ENCODE measurements around the gene ENDOD1. TPM values are rescaled to one million over a fixed set of nuclear protein-coding genes. Genes with fewer than 3 reads are reported as not detected.

ENDOD1 gene
- total RNA-seq, 1 experiment from 2014 or later: 0.87 TPM

GRCh38 chr11:95066716-95067038 is 23.0 kb upstream of the ENDOD1 start, which contains the start of gene SRSF8:
Gene SRSF8 (plus strand): TSS chr11:95066919. CDS start chr11:95067227, 308 bp downstream.
- peak within 1 kb of the TSS; percentile 91 to 96 for H3K4me3 Mint-ChIP-seq
- H3K27me3 Mint-ChIP-seq (ENCODE audit: low read depth): peaks cover 17% of the 10 kb centered on the region
- Histone ChIP-seq H4K20me1 (ENCODE audit: control insufficient read depth, insufficient read depth, insufficient read length) (no peaks in the 10 kb centered on the region), H3K23ac (ENCODE audit: insufficient read length, low read depth, low read length) (no peak within 1 kb of the TSS), H3K4ac (ENCODE audit: low read depth, low read length) (no peak within 1 kb of the TSS), H3K27me3 (ENCODE audit: insufficient read depth, low read length) (no peaks in the 10 kb centered on the region), H2AFZ (ENCODE audit: low read length) (no peak within 1 kb of the TSS), H3K27ac (ENCODE audit: insufficient read length, low read depth, low read length) (no peak within 1 kb of the TSS), H3K79me2 (ENCODE audit: insufficient read depth, low read length) (no peaks in the 10 kb centered on the region), H3K56ac (ENCODE audit: insufficient read length, low read depth, low read length) (no peak within 1 kb of the TSS), H4K8ac (replicated peaks; ENCODE audit: insufficient read length, low read depth, low read length) (no peak within 1 kb of the TSS), H4K5ac (ENCODE audit: insufficient read length, low read depth, low read length) (no peak within 1 kb of the TSS), H3K9ac (ENCODE audit: extremely low read depth, insufficient read length, low read length) (peak within 1 kb of the TSS; percentile 46), H2BK120ac (ENCODE audit: low read depth, low read length, poor library complexity, severe bottlenecking) (no peak within 1 kb of the TSS), H2AK5ac (ENCODE audit: insufficient read length, low read length) (no peak within 1 kb of the TSS), H3K23me2 (ENCODE audit: insufficient read length, low read depth, low read length, poor library complexity, severe bottlenecking) (peaks cover 8% of the 10 kb centered on the region), H3K18ac (ENCODE audit: insufficient read length, low read depth, low read length) (peak within 1 kb of the TSS; percentile 81), H3T11ph (ENCODE audit: low read length) (no peak within 1 kb of the TSS), H2BK5ac (ENCODE audit: insufficient read length, low read length) (no peak within 1 kb of the TSS), H3K14ac (ENCODE audit: insufficient read depth, low read length) (peak within 1 kb of the TSS; percentile 15), H2BK12ac (ENCODE audit: insufficient read length, low read depth, low read length) (no peak within 1 kb of the TSS), H4K91ac (ENCODE audit: insufficient read length, low read depth, low read length) (no peak within 1 kb of the TSS), H3K4me2 (ENCODE audit: insufficient read depth, insufficient read length, low read length) (peak within 1 kb of the TSS; percentile 73), H2BK20ac (ENCODE audit: low read depth, low read length, poor library complexity, severe bottlenecking) (no peak within 1 kb of the TSS), H2BK15ac (ENCODE audit: low read depth, low read length) (no peak within 1 kb of the TSS), H3K4me1 (ENCODE audit: insufficient read depth, low read length) (no peaks in the 10 kb centered on the region), H3K9me3 (ENCODE audit: control insufficient read depth, low read depth, low read length) (no peaks in the 10 kb centered on the region), H3K79me1 (ENCODE audit: insufficient read depth, low read depth, low read length, poor library complexity, severe bottlenecking) (no peaks in the 10 kb centered on the region)
- H3K36me3 Mint-ChIP-seq (ENCODE audit: insufficient read depth in 1 of 3, low read depth in 3 of 3): peaks cover 0 to 6% (median 2%) of the 10 kb centered on the region in 3 experiments; a peak in 2 of 7 replicates
- H3K27ac Mint-ChIP-seq: peak within 1 kb of the TSS; percentile 74 to 87 (median 85); a peak in 6 of 7 replicates
- no peak for DNase-seq
- peaks cover 0 to 3% of the 10 kb centered on the region in 2 experiments; a peak in 1 of 5 replicates for H3K9me3 Mint-ChIP-seq
- no peak for TF ChIP-seq CTCF (conservative IDR thresholded peaks at IDR 0.05)
- no CpG with 5 or more reads among the region's 4 CpGs for WGBS (ENCODE audit: extremely low coverage, insufficient read length, low lambda C conversion rate)
- H3K4me1 Mint-ChIP-seq: peaks cover 18% of the 10 kb centered on the region in 2 experiments

All from H9 (cell line).